GM12801 (cell line): ENCODE data around the gene IL6.

Source experiments
- TF ChIP-seq, protein P1 (sequence below): IDR thresholded peaks from one replicate; pipeline ENCODE4 v1.5.1; 2011; ENCODE audit warnings: control low read depth; ENCODE audit not compliant: insufficient read length; ENCODE audit errors: extremely low read depth

Gene IL6

DNA sequence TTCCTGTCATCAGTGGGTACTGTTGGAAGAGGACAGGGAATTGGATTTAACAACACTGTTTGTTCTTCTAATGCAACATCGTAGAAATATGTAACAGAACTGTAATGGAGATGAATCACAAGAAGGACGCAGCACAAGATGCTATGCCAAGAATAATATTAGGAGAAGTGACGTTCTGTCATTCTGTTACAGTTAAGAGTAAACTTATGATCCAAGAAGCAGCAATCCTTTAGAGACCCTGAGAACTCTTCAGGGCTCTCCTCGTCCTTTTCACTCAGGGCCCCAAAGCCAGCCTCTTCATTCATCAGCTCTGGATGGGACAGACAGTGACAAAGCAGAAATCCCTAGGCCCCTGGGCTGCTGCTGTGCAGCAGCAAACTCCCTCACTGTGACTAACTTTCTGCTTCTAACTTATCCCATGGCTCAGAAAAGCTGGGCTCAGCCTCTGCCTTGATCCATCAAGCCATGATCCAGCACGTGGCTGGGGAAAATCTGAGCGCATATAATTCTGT, 8.7 kb upstream of the IL6 start:
- TF ChIP-seq, protein P1, sequence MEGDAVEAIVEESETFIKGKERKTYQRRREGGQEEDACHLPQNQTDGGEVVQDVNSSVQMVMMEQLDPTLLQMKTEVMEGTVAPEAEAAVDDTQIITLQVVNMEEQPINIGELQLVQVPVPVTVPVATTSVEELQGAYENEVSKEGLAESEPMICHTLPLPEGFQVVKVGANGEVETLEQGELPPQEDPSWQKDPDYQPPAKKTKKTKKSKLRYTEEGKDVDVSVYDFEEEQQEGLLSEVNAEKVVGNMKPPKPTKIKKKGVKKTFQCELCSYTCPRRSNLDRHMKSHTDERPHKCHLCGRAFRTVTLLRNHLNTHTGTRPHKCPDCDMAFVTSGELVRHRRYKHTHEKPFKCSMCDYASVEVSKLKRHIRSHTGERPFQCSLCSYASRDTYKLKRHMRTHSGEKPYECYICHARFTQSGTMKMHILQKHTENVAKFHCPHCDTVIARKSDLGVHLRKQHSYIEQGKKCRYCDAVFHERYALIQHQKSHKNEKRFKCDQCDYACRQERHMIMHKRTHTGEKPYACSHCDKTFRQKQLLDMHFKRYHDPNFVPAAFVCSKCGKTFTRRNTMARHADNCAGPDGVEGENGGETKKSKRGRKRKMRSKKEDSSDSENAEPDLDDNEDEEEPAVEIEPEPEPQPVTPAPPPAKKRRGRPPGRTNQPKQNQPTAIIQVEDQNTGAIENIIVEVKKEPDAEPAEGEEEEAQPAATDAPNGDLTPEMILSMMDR: no peak

DNA sequence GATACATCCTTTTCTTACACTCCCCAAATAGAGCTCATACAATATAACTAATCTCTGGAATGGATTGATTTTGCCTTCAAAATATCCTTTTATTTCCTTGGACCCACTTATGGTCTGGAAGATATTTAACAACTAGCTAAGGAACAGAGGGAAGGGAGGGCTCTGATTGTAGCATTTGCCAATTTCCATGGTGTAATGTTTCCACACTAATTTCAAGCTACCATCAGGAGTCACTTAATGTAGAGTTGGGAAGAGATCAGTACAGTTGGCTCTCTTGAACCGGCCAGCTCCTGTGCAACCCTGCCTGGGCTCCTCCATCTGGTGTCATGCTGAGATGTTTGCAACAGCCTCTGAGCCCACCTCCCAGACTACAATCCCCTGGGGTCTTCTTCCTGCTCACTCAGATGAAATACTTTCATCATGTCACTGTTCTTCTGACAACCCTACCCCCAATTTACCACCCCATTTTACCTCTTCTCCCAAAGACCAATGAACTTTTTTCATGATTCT, 8.0 kb upstream of the IL6 start:
- TF ChIP-seq, protein P1: no peak

- TF ChIP-seq, protein P1: no peak
These were observed 5.9 kb upstream of the IL6 start for GRCh38 chr7:22720791-22721786.

DNA sequence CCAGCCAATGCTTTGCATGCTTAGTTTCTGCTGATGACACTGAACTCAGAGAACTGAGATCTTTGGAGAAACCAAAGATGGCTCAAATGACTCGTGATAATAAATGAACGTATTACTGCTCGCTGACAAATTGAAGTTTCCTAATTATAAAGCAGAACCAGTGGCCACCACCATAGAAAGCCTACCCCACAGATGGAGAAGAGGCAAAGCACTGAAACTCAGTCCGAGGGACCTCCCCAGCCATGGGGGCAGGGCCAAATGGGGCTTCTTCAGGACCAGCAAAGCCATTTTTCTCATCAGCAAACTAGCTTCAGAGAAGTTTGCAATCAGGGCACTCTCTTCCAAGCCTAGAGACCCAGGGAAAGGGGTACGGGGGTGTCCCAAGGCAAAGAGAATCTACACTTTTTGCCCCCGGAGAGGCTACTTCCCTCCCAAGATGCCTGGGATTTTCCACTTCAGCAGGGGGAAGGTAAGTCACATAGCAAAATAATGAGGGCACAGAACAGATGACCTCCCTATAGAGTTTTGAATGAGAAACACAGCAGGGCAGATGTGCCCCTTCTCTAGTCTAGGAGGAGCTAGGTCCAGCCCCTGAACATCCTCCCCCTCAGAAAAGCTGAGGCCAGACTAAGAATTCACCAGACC, 4.3 kb upstream of the IL6 start:
- TF ChIP-seq, protein P1: no peak

GRCh38 chr7:22723181-22723601, 3.8 kb upstream of the IL6 start:
- TF ChIP-seq, protein P1: no peak

- TF ChIP-seq, protein P1: no peak
These were observed 3.4 kb upstream of the IL6 start for GRCh38 chr7:22723637-22724036.

GRCh38 chr7:22724861-22725260, 2.1 kb upstream of the IL6 start:
- TF ChIP-seq, protein P1: no peak
